BLaER1 treated with 17β-estradiol and CSF1 and Interleukin-3, amounts not matched to agents 10 nM and 100 nM (cell line): ENCODE results near the gene ZNF519.
A peak's percentile ranks its signal among the peaks of the same experiment; 100 is the strongest.
"Not testable (repeated sequence)": the region's sequence is repeated elsewhere in the genome, so short reads cannot be mapped to it uniquely, and the experiment has no call there.

ENCODE experiments used
- H3K27ac ChIP-seq, 11 experiments: shearing (Covaris generic); formaldehyde crosslinking; 2 replicates each; pipeline ENCODE4 v1.8.1; 2022
- H3K27me3 ChIP-seq, 11 experiments: shearing (Covaris generic); formaldehyde crosslinking; 2 replicates each; pipeline ENCODE4 v1.8.1; 2022
- H3K36me3 ChIP-seq, 11 experiments: shearing (Covaris generic); formaldehyde crosslinking; 2 replicates each; pipeline ENCODE4 v1.8.1; 2022
- H3K4me1 ChIP-seq, 10 experiments: shearing (Covaris generic); formaldehyde crosslinking; 2 replicates each; pipeline ENCODE4 v1.8.1; 2022
- H3K4me2 ChIP-seq, 11 experiments: shearing (Covaris generic); formaldehyde crosslinking; 2 replicates each; pipeline ENCODE4 v1.8.1; 2022
- H3K4me3 ChIP-seq, 10 experiments: shearing (Covaris generic); formaldehyde crosslinking; 2 replicates each; pipeline ENCODE4 v1.8.1; 2022
- H3K9ac ChIP-seq, 11 experiments: shearing (Covaris generic); formaldehyde crosslinking; 2 replicates each; pipeline ENCODE4 v1.8.1; 2022
- H3K9me3 ChIP-seq, 11 experiments: shearing (Covaris generic); formaldehyde crosslinking; replicated peaks in 1 of 11; 2 replicates each; pipeline ENCODE4 v1.8.1; 2022
- H4K20me1 ChIP-seq, 11 experiments: shearing (Covaris generic); formaldehyde crosslinking; 2 replicates each; pipeline ENCODE4 v1.8.1; 2022
- Cebpa-rat ChIP-seq, 11 experiments: shearing (Covaris generic); IDR thresholded peaks; 2 replicates each; pipeline ENCODE4 v1.8.1; 2022

ZNF519 gene

GRCh38 chr18:14132271-14132700 lies at the start of gene ZNF519:
Gene ZNF519 (minus strand): TSS chr18:14132435. CDS start chr18:14132277, 158 bp downstream.
- H3K4me2 ChIP-seq, result peak within 1 kb of the TSS; percentile 67 to 88 (median 78)
- H3K27ac ChIP-seq, result peak within 1 kb of the TSS in 10 of 11 experiments; percentile 13 to 85 (median 80); a peak in 19 of 22 replicates
- not testable (repeated sequence) for H4K20me1 ChIP-seq, H3K9me3 ChIP-seq, H3K27me3 ChIP-seq
- H3K4me3 ChIP-seq, result peak within 1 kb of the TSS; percentile 69 to 80 (median 74)
- peaks cover 0 to 25% (median 14%) of the 10 kb centered on the region in 11 experiments; a peak in 17 of 22 replicates for H3K36me3 ChIP-seq
- peaks cover 7 to 19% (median 13%) of the 10 kb centered on the region in 10 experiments; a peak in 18 of 20 replicates for H3K4me1 ChIP-seq
- peak within 1 kb of the TSS; percentile 75 to 87 (median 85) for H3K9ac ChIP-seq

- Histone ChIP-seq H3K27me3 (no peaks in the 10 kb centered on the region), H3K4me2 (no peak overlapping the region), H3K36me3 (no peaks in the 10 kb centered on the region), H3K9ac (no peak overlapping the region), H3K27ac (no peak overlapping the region), H3K9me3 (no peaks in the 10 kb centered on the region), H3K4me1 (peaks cover 0 to 5% (median 0%) of the 10 kb centered on the region in 10 experiments; a peak in 4 of 20 replicates), H3K4me3 (no peak overlapping the region; a peak in 1 of 20 replicates), H4K20me1 (no peaks in the 10 kb centered on the region)
- no peak for TF ChIP-seq Cebpa-rat (IDR thresholded peaks at IDR 0.05)
These were observed 47.1 kb upstream of the ZNF519 start for GRCh38 chr18:14179306-14179705.

DNA sequence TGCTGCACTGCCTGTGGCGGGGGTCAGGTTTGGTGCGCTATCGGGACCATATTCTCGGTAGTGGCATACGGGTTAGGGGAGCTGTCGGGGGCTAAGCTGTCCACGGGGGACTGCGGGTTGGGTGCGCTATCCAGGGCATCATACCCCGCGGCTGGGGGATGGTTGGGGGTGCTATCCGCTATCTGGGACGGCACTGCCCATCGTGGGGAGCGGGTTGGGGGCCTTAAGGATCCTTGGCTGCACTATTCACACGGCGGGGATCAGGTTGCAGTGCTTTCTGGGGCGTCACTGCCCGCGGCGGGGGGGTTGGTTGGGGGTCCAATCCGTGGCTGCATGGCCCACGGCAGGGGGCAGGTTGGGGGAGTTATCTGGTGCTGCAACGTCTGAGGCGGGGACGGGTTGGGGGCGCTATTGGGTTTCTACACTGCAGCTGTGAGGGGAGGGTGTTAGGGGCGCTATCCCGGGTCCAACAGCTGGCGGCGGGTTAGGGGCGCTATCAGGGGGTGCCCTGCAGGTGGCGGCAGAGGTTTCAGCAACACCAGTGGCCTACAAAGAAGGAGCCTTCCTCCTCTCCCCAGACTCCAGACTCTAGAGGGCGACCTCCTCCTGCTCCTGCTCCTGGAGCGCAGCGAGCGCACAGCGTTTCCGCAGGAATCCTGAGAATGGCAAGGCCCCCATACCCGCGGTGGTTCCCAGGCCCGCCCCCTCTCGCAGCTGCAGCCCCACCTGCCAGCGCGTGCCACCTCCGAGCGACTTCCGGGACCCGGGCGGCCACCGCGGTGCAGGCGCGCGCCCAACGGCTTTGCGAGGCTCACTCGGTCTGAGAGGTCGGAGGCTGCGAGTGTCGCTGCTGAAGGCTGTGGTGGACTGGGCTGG lies 46.3 kb upstream of the ZNF519 start:
- H3K27ac ChIP-seq, result not testable (repeated sequence)

GRCh38 chr18:14177540-14178320 lies 45.5 kb upstream of the ZNF519 start:
- H3K27ac ChIP-seq, H3K27me3 ChIP-seq, H3K4me2 ChIP-seq, H3K9ac ChIP-seq, H4K20me1 ChIP-seq, H3K9me3 ChIP-seq, H3K4me1 ChIP-seq, H3K4me3 ChIP-seq, H3K36me3 ChIP-seq: not testable (repeated sequence)

More for the DNA sequence above, 46.3 kb upstream of the ZNF519 start:
- not testable (repeated sequence) for H3K27me3 ChIP-seq, H3K36me3 ChIP-seq, H3K9ac ChIP-seq, H4K20me1 ChIP-seq, H3K4me1 ChIP-seq, H3K9me3 ChIP-seq
- Histone ChIP-seq H3K4me3 (peak overlapping the region in 9 of 10 experiments; percentile 27 to 61 (median 42); a peak in 12 of 20 replicates), H3K4me2 (peak overlapping the region in 10 of 11 experiments; percentile 4 to 53 (median 28); a peak in 10 of 22 replicates)

DNA sequence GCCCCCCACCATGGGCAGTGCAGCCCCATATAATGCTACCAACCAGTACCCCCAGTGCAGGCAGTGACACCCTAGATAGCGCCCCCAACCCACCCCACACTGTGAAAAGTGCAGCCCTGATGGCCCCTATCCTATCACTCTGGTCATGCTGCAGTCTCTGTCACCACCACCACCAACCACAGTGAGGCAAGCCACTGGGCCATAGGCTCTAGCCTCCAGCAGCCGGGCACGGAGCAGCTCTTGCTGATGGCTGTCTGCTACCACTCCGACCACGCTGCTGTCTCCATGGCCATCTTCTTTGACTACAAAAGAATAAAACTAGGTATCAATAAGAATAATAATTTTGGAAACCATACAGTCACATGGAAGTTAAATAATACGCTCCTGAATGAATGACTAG lies 43.2 kb upstream of the ZNF519 start:
- H3K9ac ChIP-seq, H3K4me2 ChIP-seq, H3K27ac ChIP-seq, H3K4me1 ChIP-seq, H3K27me3 ChIP-seq, H3K9me3 ChIP-seq, H4K20me1 ChIP-seq, H3K36me3 ChIP-seq, H3K4me3 ChIP-seq: not testable (repeated sequence)

DNA sequence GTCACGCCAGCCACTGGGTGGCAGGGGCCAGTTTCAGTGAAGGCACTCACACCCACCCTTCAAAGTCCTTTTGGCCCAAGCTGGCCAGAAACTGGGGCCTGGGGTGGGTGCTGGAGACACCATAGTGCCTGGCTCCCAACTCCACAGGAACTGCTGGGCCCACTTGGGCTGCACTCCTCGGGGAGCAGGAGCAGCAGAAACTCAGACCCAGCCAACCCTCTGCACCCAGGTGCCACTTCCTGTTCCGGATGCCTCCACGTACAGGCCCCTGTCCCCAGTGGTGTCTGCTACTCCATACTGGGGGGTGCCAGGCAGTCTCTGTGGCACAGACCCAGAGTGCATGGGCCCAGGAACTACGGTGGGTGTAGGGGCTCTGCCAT lies 42.5 kb upstream of the ZNF519 start:
- H3K9ac ChIP-seq, result no peak overlapping the region
- peaks cover 0 to 6% (median 0%) of the 10 kb centered on the region in 10 experiments; a peak in 4 of 20 replicates for H3K4me1 ChIP-seq
- H4K20me1 ChIP-seq, result no peaks in the 10 kb centered on the region
- H3K4me2 ChIP-seq, result peak overlapping the region in 2 of 11 experiments; percentile 1 to 15; a peak in 2 of 22 replicates
- H3K27ac ChIP-seq, result no peak overlapping the region
- H3K4me3 ChIP-seq, result no peak overlapping the region
- no peaks in the 10 kb centered on the region for H3K27me3 ChIP-seq
- H3K9me3 ChIP-seq, result no peaks in the 10 kb centered on the region
- TF ChIP-seq Cebpa-rat (IDR thresholded peaks at IDR 0.05), result no peak
- no peaks in the 10 kb centered on the region for H3K36me3 ChIP-seq

DNA sequence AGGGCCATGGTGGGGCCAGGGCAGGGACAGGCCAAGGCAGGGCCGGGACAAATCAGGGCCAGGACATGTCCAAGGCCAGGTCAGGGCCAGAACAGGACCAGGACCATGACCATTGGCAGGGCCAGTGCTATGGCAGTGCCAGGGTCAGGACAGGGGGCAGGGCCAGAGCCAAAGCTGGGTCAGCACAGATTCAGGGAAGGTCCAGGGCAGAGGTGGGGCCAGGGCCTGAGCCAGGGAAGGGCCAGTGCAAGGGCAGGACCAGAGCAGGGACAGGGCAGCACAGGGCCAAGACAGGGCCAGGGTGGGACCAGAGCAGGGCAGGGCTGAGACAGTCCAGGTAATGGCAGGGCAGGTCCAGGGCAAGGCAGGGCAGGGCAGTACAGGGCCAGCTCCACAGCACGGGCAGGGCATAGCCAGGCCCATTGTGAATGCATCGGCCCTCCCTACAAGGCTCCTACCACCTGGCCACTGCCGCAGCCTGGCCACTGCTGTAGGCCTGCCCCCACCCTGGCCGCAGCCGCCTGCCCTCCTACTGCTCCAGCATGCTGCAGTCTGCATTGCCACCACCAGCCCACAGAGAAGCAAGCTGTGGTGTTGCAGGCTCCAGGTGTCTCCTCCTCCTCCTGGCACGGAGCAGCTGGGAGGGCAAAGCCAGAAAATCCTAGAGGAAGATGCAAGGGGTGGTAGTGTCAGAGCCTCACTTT lies 41.9 kb upstream of the ZNF519 start:
- H3K4me3 ChIP-seq, H3K4me1 ChIP-seq, H3K27ac ChIP-seq, H3K36me3 ChIP-seq, H3K9me3 ChIP-seq, H4K20me1 ChIP-seq, H3K9ac ChIP-seq, H3K27me3 ChIP-seq: not testable (repeated sequence)
- H3K4me2 ChIP-seq, result peak overlapping the region in 2 of 11 experiments; percentile 1 to 15; a peak in 2 of 22 replicates

DNA sequence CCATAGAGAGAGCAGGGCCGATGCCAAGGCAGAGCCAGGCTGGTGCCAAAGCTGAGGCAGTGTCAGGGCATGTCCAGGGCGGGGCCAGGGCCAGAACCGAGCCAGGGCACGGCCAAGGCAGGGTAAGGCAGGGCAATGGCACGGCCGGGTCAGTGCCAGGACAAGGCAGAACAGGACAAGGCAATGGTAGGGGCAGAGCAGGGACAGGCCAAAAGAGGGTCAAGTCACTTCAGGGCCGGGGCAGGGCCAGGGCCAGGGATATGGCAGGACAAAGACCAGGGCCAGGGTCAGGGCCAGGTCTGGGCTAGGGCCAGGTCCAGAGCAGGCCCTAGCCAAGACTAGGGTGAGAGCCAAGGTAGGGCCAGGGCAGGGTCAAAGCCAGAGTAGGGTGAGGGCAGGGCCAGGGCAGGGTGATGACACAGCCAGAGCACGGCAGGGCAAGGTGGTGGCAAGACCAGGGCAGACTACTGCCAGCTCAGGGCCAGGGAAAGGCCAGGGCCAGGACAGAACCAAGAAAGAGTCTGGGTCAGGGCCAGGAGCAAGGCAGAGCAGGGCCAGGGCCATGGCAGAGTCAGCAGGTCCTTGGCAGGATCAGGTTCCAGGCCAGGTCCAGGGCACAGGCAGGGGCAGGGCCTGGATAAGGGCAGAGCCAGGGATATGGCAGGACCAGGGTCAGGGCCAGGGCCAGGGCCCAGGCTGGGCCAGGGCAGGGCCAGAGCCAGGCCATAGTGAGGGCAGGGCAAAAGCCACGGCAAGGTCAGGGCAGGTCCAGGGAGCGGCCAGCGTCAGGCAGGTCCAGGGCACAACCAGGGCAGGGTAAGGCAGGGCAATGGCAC lies 41.1 kb upstream of the ZNF519 start:
- not testable (repeated sequence) for H3K4me2 ChIP-seq, H3K9ac ChIP-seq, H3K4me1 ChIP-seq, H3K27me3 ChIP-seq, H3K27ac ChIP-seq, H3K36me3 ChIP-seq, H3K4me3 ChIP-seq, H4K20me1 ChIP-seq, H3K9me3 ChIP-seq

DNA sequence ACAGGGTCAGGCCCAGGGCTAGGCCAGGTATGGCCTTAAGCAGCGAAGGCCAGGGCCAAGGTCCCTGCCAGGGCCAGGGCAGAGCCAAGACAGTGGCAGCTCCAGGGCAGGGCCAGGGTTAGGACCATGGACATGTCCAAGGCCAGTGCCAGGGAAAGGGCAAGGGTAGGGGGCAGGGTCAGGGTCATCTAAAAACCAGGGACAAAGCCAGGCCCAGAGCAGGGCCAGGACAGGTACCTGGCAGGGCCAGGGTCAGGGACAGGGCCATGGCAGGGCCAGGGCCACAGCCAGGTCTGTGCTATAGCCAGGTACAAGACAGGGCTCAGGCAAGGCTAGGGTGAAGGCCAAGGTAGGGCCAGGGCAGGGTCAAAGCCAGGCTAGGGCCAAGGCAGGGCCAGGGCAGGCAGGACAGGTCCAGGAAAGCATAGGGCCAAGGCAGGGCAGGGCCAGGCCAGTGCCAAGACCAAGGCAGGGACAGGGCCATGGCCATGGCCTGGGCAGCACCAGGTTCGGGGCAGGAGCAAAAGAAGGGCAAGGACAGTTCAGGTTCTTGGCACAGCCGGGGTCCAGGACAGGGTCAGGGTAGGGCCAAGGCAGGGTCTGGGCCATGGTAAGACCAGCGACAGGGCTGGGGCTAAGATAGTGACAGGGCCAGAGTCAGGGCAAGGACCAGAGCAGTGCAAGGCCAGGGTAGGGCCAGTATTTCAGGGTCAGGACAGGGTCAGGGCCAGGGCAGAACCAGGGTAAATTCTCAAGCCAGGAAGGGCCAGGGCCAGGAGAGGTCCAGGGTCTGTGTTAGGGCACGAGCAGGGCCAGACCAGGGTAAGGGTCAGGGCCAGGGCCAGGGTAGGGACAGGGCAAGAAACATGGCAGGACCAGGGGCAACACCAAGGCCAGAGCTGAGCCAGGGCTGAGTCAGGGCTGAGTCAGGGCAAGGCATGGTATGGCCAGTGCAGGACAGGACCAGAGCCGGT lies 40.2 kb upstream of the ZNF519 start:
- H3K4me2 ChIP-seq, H3K9ac ChIP-seq, H3K4me3 ChIP-seq, H3K4me1 ChIP-seq, H3K27me3 ChIP-seq, H3K36me3 ChIP-seq, H3K9me3 ChIP-seq, H3K27ac ChIP-seq, H4K20me1 ChIP-seq: not testable (repeated sequence)

DNA sequence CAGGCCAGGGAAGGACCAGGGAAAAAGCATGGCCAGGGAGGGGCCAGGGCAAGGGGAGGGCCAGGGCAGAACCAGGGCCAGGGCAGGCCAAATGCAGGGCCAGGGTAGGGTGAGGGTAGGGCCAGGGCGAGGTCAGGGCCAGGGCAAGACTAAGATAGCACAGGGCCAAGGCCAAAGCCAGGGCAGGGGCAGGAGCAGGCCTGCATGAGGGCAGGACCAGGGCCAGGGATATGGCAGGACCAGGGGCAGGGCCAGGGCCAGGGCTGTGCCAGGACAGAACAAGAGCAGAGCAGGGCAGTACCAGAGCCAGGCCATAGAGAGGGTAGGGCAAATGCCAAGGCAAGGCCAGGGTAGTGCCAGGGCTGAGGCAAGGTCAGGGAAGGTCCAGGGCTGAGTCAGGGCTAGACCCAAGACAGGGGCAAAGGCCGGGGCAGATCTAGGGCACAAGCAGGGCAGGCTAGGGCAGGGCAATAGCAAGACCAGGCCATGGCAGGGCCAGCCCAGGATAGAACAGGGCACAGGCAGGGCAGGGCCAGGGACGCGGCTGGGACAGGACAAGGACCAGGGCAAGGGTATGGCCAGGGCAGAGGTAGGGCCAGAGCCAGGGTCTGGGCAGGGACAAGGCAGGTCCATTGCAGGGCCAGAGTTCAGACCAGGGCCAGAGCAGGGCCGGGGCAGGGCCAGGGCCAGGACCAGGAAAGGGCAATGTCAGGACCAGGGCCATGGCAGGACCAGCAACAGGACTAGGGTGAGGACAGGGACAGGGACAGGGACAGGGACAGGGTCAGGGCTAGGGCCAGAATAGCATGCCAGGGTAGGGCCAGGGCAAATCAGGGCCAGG lies 39.3 kb upstream of the ZNF519 start:
- H3K36me3 ChIP-seq, H3K27ac ChIP-seq, H4K20me1 ChIP-seq, H3K4me2 ChIP-seq, H3K4me3 ChIP-seq, H3K9ac ChIP-seq, H3K4me1 ChIP-seq, H3K9me3 ChIP-seq, H3K27me3 ChIP-seq: not testable (repeated sequence)

GRCh38 chr18:14170367-14171036 lies 38.3 kb upstream of the ZNF519 start:
- H3K4me3 ChIP-seq, H3K9me3 ChIP-seq, H3K9ac ChIP-seq, H3K36me3 ChIP-seq, H3K4me2 ChIP-seq, H3K4me1 ChIP-seq, H4K20me1 ChIP-seq, H3K27ac ChIP-seq, H3K27me3 ChIP-seq: not testable (repeated sequence)
